ENCODE results near the gene CMBL. TPM values are rescaled to one million over a fixed set of nuclear protein-coding genes. Genes with fewer than 3 reads are reported as not detected.
A peak's percentile ranks its signal among the peaks of the same experiment; 100 is the strongest.
"Not testable (repeated sequence)": the region's sequence is repeated elsewhere in the genome, so short reads cannot be mapped to it uniquely, and the experiment has no call there.

Gene CMBL
- total and polyA plus RNA-seq, 8 donors = 2.7 to 153 (median 19.0) TPM; not detected in 1

GRCh38 chr5:10250806-10251276, 56.9 kb downstream of the CMBL start:
- intact Hi-C loops (cut with DNase I; ENCODE audit: low total_unique reads) = no loop called here
- Histone ChIP-seq H3K9me3 (no peaks in the 10 kb centered on the region), H3K27me3 (no peaks in the 10 kb centered on the region), H3K27ac (peak overlapping the region; percentile 91 to 97 (median 95)), H3K4me1 (peaks cover 33 to 48% (median 44%) of the 10 kb centered on the region in 4 donors), H3K36me3 (peaks cover 11 to 24% (median 23%) of the 10 kb centered on the region in 4 donors), H3K4me3 (peak overlapping the region; percentile 88 to 100 (median 97))
- 0 to 1% (median 0%) methylated on average over 21 of the region's 21 CpGs for WGBS, 5 donors
- TF ChIP-seq, protein P1, sequence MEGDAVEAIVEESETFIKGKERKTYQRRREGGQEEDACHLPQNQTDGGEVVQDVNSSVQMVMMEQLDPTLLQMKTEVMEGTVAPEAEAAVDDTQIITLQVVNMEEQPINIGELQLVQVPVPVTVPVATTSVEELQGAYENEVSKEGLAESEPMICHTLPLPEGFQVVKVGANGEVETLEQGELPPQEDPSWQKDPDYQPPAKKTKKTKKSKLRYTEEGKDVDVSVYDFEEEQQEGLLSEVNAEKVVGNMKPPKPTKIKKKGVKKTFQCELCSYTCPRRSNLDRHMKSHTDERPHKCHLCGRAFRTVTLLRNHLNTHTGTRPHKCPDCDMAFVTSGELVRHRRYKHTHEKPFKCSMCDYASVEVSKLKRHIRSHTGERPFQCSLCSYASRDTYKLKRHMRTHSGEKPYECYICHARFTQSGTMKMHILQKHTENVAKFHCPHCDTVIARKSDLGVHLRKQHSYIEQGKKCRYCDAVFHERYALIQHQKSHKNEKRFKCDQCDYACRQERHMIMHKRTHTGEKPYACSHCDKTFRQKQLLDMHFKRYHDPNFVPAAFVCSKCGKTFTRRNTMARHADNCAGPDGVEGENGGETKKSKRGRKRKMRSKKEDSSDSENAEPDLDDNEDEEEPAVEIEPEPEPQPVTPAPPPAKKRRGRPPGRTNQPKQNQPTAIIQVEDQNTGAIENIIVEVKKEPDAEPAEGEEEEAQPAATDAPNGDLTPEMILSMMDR (IDR thresholded peaks at IDR 0.05) = no peak
- TF ChIP-seq POLR2A (IDR thresholded peaks at IDR 0.05) (no peak), EP300 (IDR thresholded peaks at IDR 0.05) (no peak), POLR2AphosphoS5 (IDR thresholded peaks at IDR 0.05) (no peak)
- DNase-seq = peak in 1 of 2 donors; percentile 53

- whole genome bisulfite sequencing, 5 donors = 0% methylated on average over 26 to 67 of the region's 67 CpGs
- Histone ChIP-seq H3K9me3 (no peaks in the 10 kb centered on the region), H3K4me3 (peak within 1 kb of the TSS; percentile 88 to 100 (median 97)), H3K4me1 (peaks cover 33 to 48% (median 44%) of the 10 kb centered on the region in 4 donors), H3K27me3 (no peaks in the 10 kb centered on the region), H3K36me3 (peaks cover 5 to 18% (median 16%) of the 10 kb centered on the region in 4 donors), H3K27ac (peak within 1 kb of the TSS; percentile 94 to 97 (median 95))
- TF ChIP-seq POLR2AphosphoS5 (IDR thresholded peaks at IDR 0.05) = peak; percentile 67 to 91 (median 79)
- no peak for TF ChIP-seq EP300 (IDR thresholded peaks at IDR 0.05)
- no peak for TF ChIP-seq POLR2A (IDR thresholded peaks at IDR 0.05)
- TF ChIP-seq, protein P1 (IDR thresholded peaks at IDR 0.05) = no peak
- DNase-seq = peak; percentile 93 to 98
- intact Hi-C loops (cut with DNase I; ENCODE audit: low total_unique reads) = no loop called here
Observed at GRCh38 chr5:10249948-10250805, 57.5 kb downstream of the CMBL start, which contains the start of gene CCT5. TSS of gene CCT5 (plus strand) at chr5:10250280. CDS start at chr5:10250341, 61 bp downstream.

GRCh38 chr5:10248378-10249260, 59.1 kb downstream of the CMBL start:
- intact Hi-C loops (cut with DNase I; ENCODE audit: low total_unique reads) = no loop called here
- Histone ChIP-seq H3K27me3 (no peaks in the 10 kb centered on the region), H3K36me3 (peaks cover 0 to 4% (median 3%) of the 10 kb centered on the region in 4 donors), H3K4me1 (peaks cover 32 to 44% (median 41%) of the 10 kb centered on the region in 4 donors), H3K4me3 (peak overlapping the region; percentile 88 to 100 (median 97)), H3K27ac (peak overlapping the region; percentile 94 to 97 (median 95)), H3K9me3 (no peaks in the 10 kb centered on the region)
- DNase-seq = peak in 1 of 2 donors; percentile 20
- TF ChIP-seq POLR2A (IDR thresholded peaks at IDR 0.05) = no peak
- no peak for TF ChIP-seq EP300 (IDR thresholded peaks at IDR 0.05)
- TF ChIP-seq, protein P1 (IDR thresholded peaks at IDR 0.05) = no peak
- TF ChIP-seq POLR2AphosphoS5 (IDR thresholded peaks at IDR 0.05) = no peak
- 55 to 61% (median 57%) methylated on average over 29 of the region's 29 CpGs for WGBS, 5 donors

- H3K4me1 ChIP-seq = peaks cover 22 to 30% (median 27%) of the 10 kb centered on the region in 4 donors
- H3K9me3 ChIP-seq; H3K27ac ChIP-seq; intact Hi-C loops (cut with DNase I; ENCODE audit: low total_unique reads); DNase-seq; H3K4me3 ChIP-seq; H3K27me3 ChIP-seq; H3K36me3 ChIP-seq: not testable (repeated sequence)
- WGBS, 5 donors = 77 to 89% (median 84%) methylated on average over 4 of the region's 4 CpGs
Observed at GRCh38 chr5:10247217-10247616, 60.5 kb downstream of the CMBL start.
